Stimulated activated naive B cell treated with anti-CD40 and anti-IgM and Interleukin-4, amounts not matched to agents 10 μg/mL and 1 μg/mL and 100 μg/mL, for 72 hours (primary cell): ENCODE data around the gene AGGF1.
A peak's percentile ranks its signal among the peaks of the same experiment; 100 is the strongest.
"Not testable (repeated sequence)": the region's sequence is repeated elsewhere in the genome, so short reads cannot be mapped to it uniquely, and the experiment has no call there.

ENCODE experiments used
- ATAC-seq, 2 donors: fragments of 150-1000 bp; cut with Tn5 transposase; replicated peaks; 2 replicates each; pipeline ENCODE4 v1.10.0; 2021; ENCODE audit warnings: moderate library complexity in 1 of 2
- DNase-seq: peaks from one replicate; pipeline ENCODE4 v3.0.0; 2021
- H3K27ac Mint-ChIP-seq: one replicate; pipeline ENCODE4 v1.8.0; 2022; ENCODE audit warnings: mild to moderate bottlenecking, mixed read lengths
- H3K27me3 Mint-ChIP-seq, 2 donors: one replicate each; pipeline ENCODE4 v1.8.0; 2022; ENCODE audit warnings: mixed read lengths in 2 of 2
- H3K36me3 Mint-ChIP-seq, 2 donors: one replicate each; pipeline ENCODE4 v1.8.0; 2022; ENCODE audit warnings: mixed read lengths in 2 of 2, mild to moderate bottlenecking in 1 of 2
- H3K4me1 Mint-ChIP-seq, 2 donors: one replicate each; pipeline ENCODE4 v1.8.0; 2022; ENCODE audit warnings: mixed read lengths in 2 of 2, mild to moderate bottlenecking in 1 of 2
- H3K4me3 Mint-ChIP-seq, 2 donors: one replicate each; pipeline ENCODE4 v1.8.0; 2022; ENCODE audit warnings: mild to moderate bottlenecking in 2 of 2, mixed read lengths in 2 of 2, moderate library complexity in 1 of 2
- H3K9me3 Mint-ChIP-seq, 2 donors: one replicate each; pipeline ENCODE4 v1.8.0; 2022; ENCODE audit warnings: mixed read lengths in 2 of 2, mild to moderate bottlenecking in 1 of 2

The AGGF1 gene

DNA sequence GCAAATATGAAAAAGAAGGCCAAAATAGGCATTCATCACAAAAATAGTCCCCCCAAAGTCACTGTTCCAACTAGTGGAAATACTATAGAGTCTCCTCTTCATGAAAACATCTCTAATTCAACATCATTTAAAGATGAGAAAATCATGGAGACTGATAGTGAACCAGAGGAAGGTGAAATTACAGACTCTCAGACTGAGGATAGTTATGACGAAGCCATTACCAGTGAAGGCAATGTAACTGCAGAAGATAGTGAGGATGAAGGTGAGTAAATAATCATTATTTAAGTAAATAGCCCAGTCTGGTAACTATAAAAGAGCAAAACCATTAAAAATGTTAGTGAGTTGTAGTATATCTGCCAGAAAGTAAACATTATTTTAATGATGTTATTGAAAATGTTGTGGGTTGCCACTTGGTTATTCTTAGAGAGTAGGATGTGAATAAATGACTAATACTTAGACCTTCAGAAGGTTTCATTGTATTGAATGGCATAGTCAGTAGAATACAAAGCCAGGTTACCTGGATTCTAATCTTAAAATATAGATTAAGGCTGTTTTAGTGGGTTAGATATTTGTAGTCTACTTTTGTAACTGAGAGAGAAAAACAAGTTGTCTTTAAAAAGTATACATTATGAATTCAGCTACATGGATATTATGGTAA, 16.3 kb downstream of the AGGF1 start:
- ATAC-seq (no peak), DNase-seq (no peak)
- H3K27ac Mint-ChIP-seq: no peak overlapping the region
- H3K4me3 Mint-ChIP-seq: no peak overlapping the region
- no peaks in the 10 kb centered on the region for H3K27me3 Mint-ChIP-seq
- H3K4me1 Mint-ChIP-seq: peaks cover 1 to 11% of the 10 kb centered on the region in 2 donors
- peaks cover 27 to 29% of the 10 kb centered on the region in 2 donors for H3K36me3 Mint-ChIP-seq
- H3K9me3 Mint-ChIP-seq: no peaks in the 10 kb centered on the region

DNA sequence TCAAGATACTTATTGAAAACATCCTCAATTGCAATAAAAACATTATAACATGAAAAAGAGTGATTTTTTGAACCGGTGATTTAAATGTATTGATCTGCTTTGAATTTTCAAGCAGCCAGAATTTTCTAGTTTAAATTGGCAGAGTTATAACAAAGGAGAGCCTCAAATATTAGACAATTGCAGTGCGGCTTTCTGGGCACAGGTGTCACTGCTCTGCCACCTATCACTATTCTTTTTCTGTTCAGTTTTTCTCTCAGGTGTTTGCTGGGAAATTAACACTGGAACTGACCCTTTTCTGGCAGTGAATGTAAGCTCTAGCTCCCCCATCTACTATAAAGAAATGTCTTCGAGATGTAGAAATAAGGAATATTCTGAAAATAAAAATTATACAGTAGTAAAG, 33.8 kb downstream of the AGGF1 start:
- no peaks in the 10 kb centered on the region for H3K9me3 Mint-ChIP-seq
- DNase-seq: no peak
- no peak overlapping the region for H3K27ac Mint-ChIP-seq
- H3K36me3 Mint-ChIP-seq: peaks cover 27 to 38% of the 10 kb centered on the region in 2 donors
- H3K4me1 Mint-ChIP-seq: peaks cover 9 to 15% of the 10 kb centered on the region in 2 donors
- no peaks in the 10 kb centered on the region for H3K27me3 Mint-ChIP-seq
- no peak for ATAC-seq
- H3K4me3 Mint-ChIP-seq: no peak overlapping the region

DNA sequence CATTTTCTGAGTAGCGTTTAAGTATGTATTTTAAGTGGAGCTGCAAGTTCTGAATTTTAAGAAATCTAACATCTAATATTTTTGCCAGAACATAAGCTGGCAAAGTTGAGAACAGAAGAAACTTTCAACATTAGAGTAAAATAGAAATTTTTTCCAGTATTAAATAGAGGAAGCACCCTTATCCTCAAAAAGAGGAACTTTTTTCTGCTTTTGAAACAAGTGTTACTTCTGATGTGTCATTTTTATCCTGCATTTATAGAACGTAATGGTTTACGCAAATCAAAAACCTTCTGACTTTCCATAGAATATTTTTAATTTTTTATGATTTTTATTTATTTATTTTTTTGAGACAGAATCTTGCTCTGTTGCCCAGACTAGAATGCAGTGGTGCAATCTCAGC, 35.1 kb downstream of the AGGF1 start:
- DNase-seq: no peak
- Mint-ChIP-seq H3K36me3 (peaks cover 29 to 46% of the 10 kb centered on the region in 2 donors), H3K27ac (no peak overlapping the region), H3K27me3 (no peaks in the 10 kb centered on the region), H3K4me3 (no peak overlapping the region), H3K9me3 (no peaks in the 10 kb centered on the region), H3K4me1 (peaks cover 9 to 15% of the 10 kb centered on the region in 2 donors)
- ATAC-seq: no peak

DNA sequence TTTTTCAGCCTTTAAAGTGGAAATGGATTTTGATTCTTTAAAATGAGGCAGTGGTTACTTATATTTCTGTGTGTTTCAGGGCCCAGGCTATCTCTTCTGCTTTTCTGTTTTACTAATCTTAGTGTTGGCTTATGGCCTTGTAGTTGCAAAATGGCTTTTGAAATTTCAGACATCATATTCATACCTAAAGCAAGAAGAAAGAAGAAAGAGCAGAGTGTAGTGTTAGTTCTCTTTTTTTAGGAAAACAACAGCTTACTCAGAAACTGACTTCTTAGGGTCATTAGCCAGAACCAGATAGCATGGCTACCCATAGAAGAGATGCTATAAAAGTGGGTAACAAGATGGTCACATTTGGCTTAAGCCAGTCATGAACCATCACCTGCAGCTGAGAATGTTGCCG, 36.0 kb downstream of the AGGF1 start:
- ATAC-seq (peak; percentile 84 to 88), DNase-seq (no peak)
- H3K4me1 Mint-ChIP-seq: peaks cover 11 to 15% of the 10 kb centered on the region in 2 donors
- H3K27ac Mint-ChIP-seq: no peak overlapping the region
- H3K27me3 Mint-ChIP-seq: no peaks in the 10 kb centered on the region
- H3K36me3 Mint-ChIP-seq: peaks cover 31 to 48% of the 10 kb centered on the region in 2 donors
- H3K9me3 Mint-ChIP-seq: no peaks in the 10 kb centered on the region
- H3K4me3 Mint-ChIP-seq: no peak overlapping the region

DNA sequence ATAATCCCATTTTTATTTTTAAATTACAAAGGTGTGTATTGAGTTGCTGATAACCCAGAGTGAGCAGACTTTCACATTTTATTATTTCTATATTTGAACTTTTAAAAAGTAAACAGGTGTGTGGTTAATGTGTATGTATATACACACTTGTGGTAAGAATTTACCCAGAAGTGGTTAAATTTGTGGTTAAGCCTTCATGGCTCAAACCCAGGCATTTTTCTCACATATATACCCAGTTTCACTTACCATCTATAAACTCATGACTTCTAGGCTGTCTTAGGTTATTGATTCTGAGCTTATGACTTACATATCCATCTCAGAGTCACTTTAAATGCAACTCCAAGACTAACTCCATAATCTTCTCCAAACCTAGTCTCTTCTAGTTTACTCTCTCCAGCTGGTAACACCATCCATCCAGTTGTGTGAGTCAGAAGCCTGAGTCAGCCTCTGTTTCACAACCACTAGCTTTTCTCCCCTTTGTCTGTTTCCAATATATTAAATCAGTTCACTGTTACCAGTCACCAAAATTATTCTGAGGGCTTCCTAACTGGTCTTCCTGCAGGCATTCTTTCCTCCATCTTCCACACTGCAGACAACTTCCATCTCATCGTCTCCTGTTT, 36.7 kb downstream of the AGGF1 start:
- Mint-ChIP-seq H3K9me3 (no peaks in the 10 kb centered on the region), H3K27ac (no peak overlapping the region), H3K27me3 (no peaks in the 10 kb centered on the region), H3K36me3 (peaks cover 32 to 50% of the 10 kb centered on the region in 2 donors), H3K4me1 (peaks cover 11 to 15% of the 10 kb centered on the region in 2 donors), H3K4me3 (no peak overlapping the region)
- DNase-seq (no peak), ATAC-seq (peak; percentile 23 to 52)

DNA sequence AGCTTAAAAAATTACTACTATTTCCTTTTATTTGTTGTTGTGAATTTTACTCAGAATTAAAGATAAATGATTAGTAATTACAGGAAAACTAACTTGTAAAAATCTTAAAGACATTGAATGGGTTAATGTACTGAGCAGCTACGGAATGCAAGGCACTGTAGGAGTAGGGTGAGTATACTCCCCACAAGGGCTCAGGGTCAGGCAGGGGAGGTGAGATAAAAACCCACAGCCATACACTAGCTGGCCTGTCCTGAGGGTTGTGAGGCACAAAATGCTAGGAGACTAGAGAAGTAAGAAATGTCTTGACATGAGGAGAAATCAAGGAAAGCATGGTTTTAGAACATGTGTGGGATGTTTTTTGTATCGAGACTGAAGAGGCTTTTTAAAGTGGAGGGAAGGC, 43.5 kb downstream of the AGGF1 start:
- DNase-seq (no peak), ATAC-seq (no peak)
- Mint-ChIP-seq H3K27ac (no peak overlapping the region), H3K4me1 (peaks cover 9 to 16% of the 10 kb centered on the region in 2 donors), H3K27me3 (peaks cover 6 to 12% of the 10 kb centered on the region in 2 donors), H3K4me3 (no peak overlapping the region), H3K36me3 (peaks cover 20 to 42% of the 10 kb centered on the region in 2 donors), H3K9me3 (no peaks in the 10 kb centered on the region)

DNA sequence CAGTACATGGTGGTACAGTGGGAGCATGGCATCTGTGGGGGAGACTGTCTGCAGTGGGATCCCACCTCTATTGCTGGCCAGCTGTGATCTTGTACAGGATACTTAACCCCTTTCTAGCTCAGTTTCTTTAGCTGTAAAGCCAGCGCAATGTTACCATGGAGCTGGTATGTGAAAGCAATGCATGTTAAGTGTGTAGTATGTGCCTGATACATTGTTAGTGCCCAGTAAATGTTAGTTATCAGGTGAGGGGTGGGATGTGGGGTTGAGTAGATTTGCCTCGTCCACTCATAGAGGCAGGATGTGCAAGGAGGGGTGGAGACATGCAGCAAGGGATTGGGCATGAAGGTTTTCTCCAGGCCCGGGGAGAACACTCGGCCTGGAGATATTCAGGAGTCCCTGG, 44.5 kb downstream of the AGGF1 start:
- Mint-ChIP-seq H3K27ac (no peak overlapping the region), H3K9me3 (no peaks in the 10 kb centered on the region), H3K27me3 (peaks cover 6 to 12% of the 10 kb centered on the region in 2 donors), H3K4me3 (no peak overlapping the region), H3K4me1 (peaks cover 9 to 16% of the 10 kb centered on the region in 2 donors), H3K36me3 (peaks cover 17 to 33% of the 10 kb centered on the region in 2 donors)
- DNase-seq (no peak), ATAC-seq (no peak)

DNA sequence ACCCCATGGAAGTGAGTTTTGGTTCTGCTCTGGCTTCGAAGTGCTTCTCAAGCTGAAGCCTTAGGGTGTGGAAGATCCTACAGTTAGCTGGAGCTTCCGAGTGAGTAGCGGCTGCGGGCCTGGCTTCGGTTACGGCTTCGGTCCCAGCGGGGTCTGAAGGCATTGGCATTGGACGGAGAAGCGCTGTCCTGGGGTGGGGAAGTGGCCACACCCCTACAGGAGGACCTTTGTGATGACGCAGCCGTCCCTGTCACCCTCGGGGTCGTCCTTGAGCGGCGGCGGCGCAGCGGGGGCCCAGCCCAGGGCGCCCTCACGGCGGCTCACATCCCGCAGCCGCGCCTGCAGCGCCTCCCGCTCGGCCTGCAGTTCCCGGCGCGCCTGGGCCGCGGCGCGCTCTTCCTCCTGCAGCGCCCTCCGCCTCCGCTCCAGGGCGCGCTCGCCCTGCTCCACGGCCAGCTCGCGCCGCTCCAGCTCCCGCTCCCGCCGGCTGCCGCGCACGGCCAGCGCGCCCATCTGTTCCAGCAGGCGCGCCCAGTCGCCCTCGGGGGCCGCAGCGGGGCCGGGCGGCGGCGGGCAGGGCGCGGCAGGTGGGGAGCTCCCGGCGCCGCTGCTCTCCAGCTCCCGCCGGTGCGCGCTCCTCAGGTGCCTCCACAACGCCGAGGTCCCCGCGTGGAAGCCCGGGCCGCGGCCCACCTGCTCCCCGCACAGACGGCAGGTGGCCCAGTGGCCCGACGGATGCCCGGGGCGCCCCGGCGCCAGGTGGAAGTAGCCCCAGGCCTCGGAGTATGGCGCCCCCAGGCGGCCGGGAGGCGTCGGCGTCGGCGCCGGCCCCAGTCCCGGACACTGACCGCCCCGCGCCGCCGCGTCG, 47.0 kb downstream of the AGGF1 start:
- Mint-ChIP-seq H3K4me1 (peaks cover 7 to 16% of the 10 kb centered on the region in 2 donors), H3K9me3 (peaks cover under 1% of the 10 kb centered on the region in 2 donors), H3K27me3 (peaks cover 6 to 12% of the 10 kb centered on the region in 2 donors), H3K4me3 (peak overlapping the region; percentile 68 to 75), H3K36me3 (peaks cover 27 to 41% of the 10 kb centered on the region in 2 donors), H3K27ac (no peak overlapping the region)
- DNase-seq: peak; percentile 41
- ATAC-seq: peak; percentile 92 to 94

DNA sequence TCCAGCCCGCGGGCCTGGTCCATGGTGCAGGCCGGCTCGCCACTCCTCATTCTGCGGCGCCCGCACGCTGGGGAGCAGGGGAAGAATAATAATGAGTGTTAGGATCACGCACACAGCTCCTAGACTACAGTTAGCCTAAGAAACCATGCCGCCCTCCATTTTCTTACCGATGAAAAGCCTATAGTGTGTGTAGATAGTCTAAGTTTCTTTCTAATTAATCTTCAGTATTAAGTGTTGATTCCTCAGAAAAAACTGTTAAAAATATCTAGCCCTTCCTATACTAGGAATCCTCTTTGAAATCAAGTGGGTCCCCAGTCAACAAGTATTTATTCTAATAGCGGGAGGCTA, 47.6 kb downstream of the AGGF1 start:
- Mint-ChIP-seq H3K36me3 (peaks cover 31 to 46% of the 10 kb centered on the region in 2 donors), H3K4me1 (peaks cover 7 to 16% of the 10 kb centered on the region in 2 donors), H3K4me3 (peak overlapping the region; percentile 63 to 75), H3K27ac (no peak overlapping the region), H3K27me3 (peaks cover 6 to 12% of the 10 kb centered on the region in 2 donors), H3K9me3 (peaks cover 4 to 6% of the 10 kb centered on the region in 2 donors)
- ATAC-seq (peak in 1 of 2 donors; percentile 37), DNase-seq (no peak)

DNA sequence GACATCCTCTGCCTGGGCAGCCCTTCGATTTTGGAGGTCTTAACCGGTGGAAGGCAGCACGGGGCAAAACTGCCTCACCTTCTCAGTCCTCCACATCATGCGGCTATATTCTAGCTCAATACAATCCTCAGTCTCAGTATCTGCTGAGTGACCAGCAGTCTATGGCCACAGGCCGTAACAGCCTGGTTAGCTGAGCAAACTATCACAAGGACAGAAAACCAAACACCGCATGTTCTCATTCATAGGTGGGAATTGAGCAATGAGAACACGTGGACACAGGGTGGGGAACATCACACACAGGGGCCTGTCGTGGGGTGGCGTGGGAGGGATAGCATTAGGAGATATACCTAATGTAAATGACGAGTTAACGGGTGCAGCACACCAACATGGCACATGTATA, 50.3 kb downstream of the AGGF1 start:
- Mint-ChIP-seq H3K36me3 (peaks cover 34 to 42% of the 10 kb centered on the region in 2 donors), H3K4me1 (peaks cover 11 to 33% of the 10 kb centered on the region in 2 donors), H3K27me3 (peaks cover 6 to 22% of the 10 kb centered on the region in 2 donors)
- not testable (repeated sequence) for H3K4me3 Mint-ChIP-seq, H3K27ac Mint-ChIP-seq, ATAC-seq, H3K9me3 Mint-ChIP-seq, DNase-seq

DNA sequence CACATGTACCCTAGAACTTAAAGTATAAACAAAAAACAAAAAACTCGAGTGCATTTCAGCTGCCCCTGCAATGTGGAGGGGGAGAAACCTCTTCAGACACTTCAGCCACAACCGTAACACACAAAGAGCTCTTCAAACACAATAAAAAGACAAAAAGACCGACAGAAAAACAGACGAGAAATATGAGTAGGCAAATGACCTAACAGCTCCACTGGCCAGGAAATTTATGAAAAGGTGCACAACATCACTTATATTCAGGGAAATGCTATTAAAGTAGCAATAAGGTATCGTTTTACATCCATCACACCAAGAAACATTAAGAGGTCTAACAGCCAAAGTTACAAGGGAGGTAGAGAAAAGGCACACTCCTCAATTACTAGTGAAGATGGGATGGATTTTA, 50.7 kb downstream of the AGGF1 start:
- Mint-ChIP-seq H3K4me1 (peaks cover 10 to 33% of the 10 kb centered on the region in 2 donors), H3K4me3 (no peak overlapping the region), H3K9me3 (peaks cover 4 to 6% of the 10 kb centered on the region in 2 donors), H3K27ac (no peak overlapping the region), H3K36me3 (peaks cover 33 to 41% of the 10 kb centered on the region in 2 donors), H3K27me3 (peaks cover 6 to 20% of the 10 kb centered on the region in 2 donors)
- no peak for ATAC-seq
- DNase-seq: no peak

DNA sequence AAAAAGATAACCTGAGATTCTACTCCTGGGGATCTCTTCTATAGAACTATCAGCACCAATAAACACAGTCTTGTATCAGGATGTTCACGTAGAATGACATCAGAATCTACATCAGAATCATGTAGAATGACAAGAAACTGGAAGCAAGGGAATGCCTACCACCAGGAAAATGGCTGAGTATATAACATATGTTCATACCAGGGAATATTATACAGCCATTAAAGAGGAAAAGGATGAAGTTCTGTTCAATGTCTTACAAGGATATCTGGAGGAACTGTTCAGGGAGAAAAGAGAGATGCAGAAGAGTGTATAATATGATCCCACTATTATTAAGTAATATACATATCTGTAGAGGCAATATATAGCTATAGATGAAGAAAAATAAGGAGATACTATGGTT, 52.1 kb downstream of the AGGF1 start:
- no peak for ATAC-seq
- H3K27me3 Mint-ChIP-seq: peaks cover 0 to 10% of the 10 kb centered on the region in 2 donors
- no peak overlapping the region for H3K4me3 Mint-ChIP-seq
- peaks cover 10 to 33% of the 10 kb centered on the region in 2 donors for H3K4me1 Mint-ChIP-seq
- DNase-seq: no peak
- H3K36me3 Mint-ChIP-seq: peaks cover 29 to 36% of the 10 kb centered on the region in 2 donors
- no peak overlapping the region for H3K27ac Mint-ChIP-seq
- peaks cover 4 to 6% of the 10 kb centered on the region in 2 donors for H3K9me3 Mint-ChIP-seq

DNA sequence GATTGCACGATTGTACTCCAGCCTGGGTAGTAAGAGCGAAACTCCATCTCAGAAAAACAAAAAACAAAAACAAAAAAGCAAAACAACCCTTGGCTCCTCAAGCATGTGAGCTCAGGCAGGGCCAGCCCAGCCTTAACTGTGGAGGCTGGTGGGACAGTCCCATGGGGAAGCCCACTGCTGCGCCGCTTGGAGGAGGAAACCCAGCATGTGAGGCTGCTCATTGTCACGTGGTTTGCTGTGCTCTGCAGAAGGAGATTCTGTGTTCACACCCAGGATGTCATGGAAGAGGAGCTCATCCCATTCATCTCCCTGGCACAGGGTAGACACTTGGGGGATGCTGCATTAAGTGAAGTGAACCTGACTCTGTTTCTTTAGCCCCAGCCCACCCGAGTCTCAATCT, 52.9 kb downstream of the AGGF1 start:
- H3K4me3 Mint-ChIP-seq: no peak overlapping the region
- peaks cover 29 to 36% of the 10 kb centered on the region in 2 donors for H3K36me3 Mint-ChIP-seq
- ATAC-seq (peak in 1 of 2 donors; percentile 26), DNase-seq (no peak)
- no peak overlapping the region for H3K27ac Mint-ChIP-seq
- H3K27me3 Mint-ChIP-seq: peaks cover 0 to 10% of the 10 kb centered on the region in 2 donors
- H3K9me3 Mint-ChIP-seq: peaks cover 4 to 6% of the 10 kb centered on the region in 2 donors
- peaks cover 13 to 33% of the 10 kb centered on the region in 2 donors for H3K4me1 Mint-ChIP-seq

DNA sequence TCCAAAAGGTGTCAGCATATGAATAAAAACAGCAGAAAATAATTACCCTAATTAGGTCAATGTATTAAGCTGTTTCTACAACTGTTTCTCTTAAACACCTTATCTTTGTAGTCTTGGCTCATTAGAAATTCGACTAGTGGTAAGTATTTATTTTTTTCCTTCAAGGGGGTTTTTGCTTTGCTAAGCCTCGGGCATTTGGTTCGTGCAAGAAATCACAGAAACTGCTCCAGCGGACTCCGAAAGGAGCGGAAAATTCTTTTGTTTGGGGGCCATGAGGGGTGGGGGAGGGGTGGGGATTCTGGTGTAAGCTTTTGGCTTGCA, 56.1 kb downstream of the AGGF1 start:
- H3K27ac Mint-ChIP-seq: peak overlapping the region; percentile 92
- peaks cover 6 to 8% of the 10 kb centered on the region in 2 donors for H3K9me3 Mint-ChIP-seq
- H3K4me3 Mint-ChIP-seq: peak overlapping the region; percentile 85 to 92
- DNase-seq (no peak), ATAC-seq (no peak)
- H3K27me3 Mint-ChIP-seq: peaks cover 0 to 21% of the 10 kb centered on the region in 2 donors
- H3K36me3 Mint-ChIP-seq: peaks cover 20 to 24% of the 10 kb centered on the region in 2 donors
- peaks cover 13 to 33% of the 10 kb centered on the region in 2 donors for H3K4me1 Mint-ChIP-seq
